Raji (cell line): ENCODE data around the gene PLXNA4.

ENCODE experiments used
- POLR2A ChIP-seq: IDR thresholded peaks from 2 replicates; pipeline ENCODE4 v1.6.1; 2011; ENCODE audit warnings: low read depth, low read length, control low read depth; ENCODE audit not compliant: insufficient read depth

The PLXNA4 gene

GRCh38 chr7:132424821-132425724, 151.2 kb downstream of the PLXNA4 start:
- TF ChIP-seq POLR2A = no peak

- TF ChIP-seq POLR2A = no peak
Observed at GRCh38 chr7:132424277-132424676, 152.0 kb downstream of the PLXNA4 start.

GRCh38 chr7:132423594-132424200, 152.6 kb downstream of the PLXNA4 start:
- TF ChIP-seq POLR2A = no peak

- TF ChIP-seq POLR2A = no peak
Observed at GRCh38 chr7:132422502-132423111, 153.7 kb downstream of the PLXNA4 start.

GRCh38 chr7:132420527-132420926, 155.7 kb downstream of the PLXNA4 start:
- TF ChIP-seq POLR2A = no peak

- TF ChIP-seq POLR2A = no peak
Observed at GRCh38 chr7:132419542-132419941, 156.7 kb downstream of the PLXNA4 start.

GRCh38 chr7:132418840-132419239, 157.4 kb downstream of the PLXNA4 start:
- TF ChIP-seq POLR2A = no peak

- TF ChIP-seq POLR2A = no peak
Observed at GRCh38 chr7:132417103-132417906, 159.0 kb downstream of the PLXNA4 start.

GRCh38 chr7:132416395-132416794, 159.9 kb downstream of the PLXNA4 start:
- TF ChIP-seq POLR2A = no peak

- no peak for TF ChIP-seq POLR2A
Observed at GRCh38 chr7:132415259-132415658, 161.0 kb downstream of the PLXNA4 start.

- TF ChIP-seq POLR2A = no peak
Observed at GRCh38 chr7:132414857-132415256, 161.4 kb downstream of the PLXNA4 start.

- TF ChIP-seq POLR2A = no peak
Observed at GRCh38 chr7:132412435-132412834, 163.8 kb downstream of the PLXNA4 start.

- TF ChIP-seq POLR2A = no peak
Observed at GRCh38 chr7:132410861-132411541, 165.3 kb downstream of the PLXNA4 start.

GRCh38 chr7:132410385-132410784, 165.9 kb downstream of the PLXNA4 start:
- TF ChIP-seq POLR2A = no peak

GRCh38 chr7:132407764-132408163, 168.5 kb downstream of the PLXNA4 start:
- no peak for TF ChIP-seq POLR2A

GRCh38 chr7:132406039-132406438, 170.2 kb downstream of the PLXNA4 start:
- no peak for TF ChIP-seq POLR2A
